SKM-1 treated with dmso at 0.1 percent for 144 hours (cell line): ENCODE measurements around the gene OXCT1.
"Not testable (repeated sequence)": the region's sequence is repeated elsewhere in the genome, so short reads cannot be mapped to it uniquely, and the experiment has no call there.

Experiments used
- DNase-seq: peaks from one replicate; lab custom pipeline; 2025; ENCODE audit not compliant: unreplicated experiment; lab: John Stamatoyannopoulos, UW

The OXCT1 gene

DNA sequence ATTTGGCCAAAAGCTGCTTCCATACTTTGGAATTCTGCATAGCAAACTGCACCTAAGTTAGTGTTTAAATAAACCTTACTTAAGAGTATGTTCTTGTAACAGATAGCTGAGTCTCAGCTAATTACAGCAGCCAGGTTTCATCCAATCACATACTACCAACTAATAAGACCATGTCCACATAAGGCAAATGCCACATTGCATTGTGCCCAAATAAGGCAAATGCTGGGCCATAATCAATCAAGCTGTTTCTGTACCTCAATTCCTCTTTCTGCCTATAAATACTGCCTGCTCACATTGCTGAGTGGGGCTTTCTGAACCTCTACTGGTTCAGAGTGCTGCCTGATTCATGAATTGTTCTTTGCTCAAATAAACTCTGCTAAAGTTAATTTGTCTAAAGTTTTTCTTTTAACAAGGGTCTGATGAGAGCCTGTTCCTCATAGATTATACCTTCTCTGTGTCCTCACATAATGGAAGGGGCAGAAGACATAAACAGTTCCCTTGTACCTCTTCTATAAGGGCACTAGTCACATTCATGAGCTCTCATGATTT, 4.4 kb upstream of the OXCT1 start:
- no peak for DNase-seq

- DNase-seq, result no peak
These were observed 1.6 kb upstream of the OXCT1 start for GRCh38 chr5:41871852-41872251.

GRCh38 chr5:41870627-41871048, 413 bp upstream of the OXCT1 start:
- no peak for DNase-seq

DNA sequence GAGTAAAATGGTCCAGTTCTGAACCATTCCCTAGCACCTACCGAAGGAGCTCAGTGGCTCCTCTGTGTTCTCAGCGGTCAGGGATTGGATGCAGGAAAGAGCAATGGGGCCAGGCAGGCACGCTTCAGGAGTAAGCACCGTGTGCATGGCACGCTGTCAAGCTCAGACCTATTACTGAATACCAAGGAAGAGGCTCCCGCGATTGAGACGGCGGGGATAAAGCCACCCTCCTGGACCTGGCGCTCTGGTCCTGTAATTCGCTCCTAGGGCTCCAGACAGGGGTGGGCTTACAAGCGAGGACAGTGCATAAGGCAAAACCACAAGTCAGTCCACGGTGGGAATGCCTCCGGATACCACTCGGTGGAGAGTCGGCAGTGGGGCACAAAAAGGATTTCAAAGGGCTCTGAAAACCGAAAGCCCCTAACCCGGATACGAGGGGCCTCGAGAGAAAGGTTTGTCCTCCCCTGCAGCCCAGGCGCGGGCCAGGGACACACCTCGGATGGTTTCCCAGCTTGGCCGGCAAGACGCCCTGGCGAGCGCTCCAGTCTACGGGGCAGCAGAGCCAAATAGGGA, 988 bp downstream of the OXCT1 start:
- peak; percentile 6 for DNase-seq

DNA sequence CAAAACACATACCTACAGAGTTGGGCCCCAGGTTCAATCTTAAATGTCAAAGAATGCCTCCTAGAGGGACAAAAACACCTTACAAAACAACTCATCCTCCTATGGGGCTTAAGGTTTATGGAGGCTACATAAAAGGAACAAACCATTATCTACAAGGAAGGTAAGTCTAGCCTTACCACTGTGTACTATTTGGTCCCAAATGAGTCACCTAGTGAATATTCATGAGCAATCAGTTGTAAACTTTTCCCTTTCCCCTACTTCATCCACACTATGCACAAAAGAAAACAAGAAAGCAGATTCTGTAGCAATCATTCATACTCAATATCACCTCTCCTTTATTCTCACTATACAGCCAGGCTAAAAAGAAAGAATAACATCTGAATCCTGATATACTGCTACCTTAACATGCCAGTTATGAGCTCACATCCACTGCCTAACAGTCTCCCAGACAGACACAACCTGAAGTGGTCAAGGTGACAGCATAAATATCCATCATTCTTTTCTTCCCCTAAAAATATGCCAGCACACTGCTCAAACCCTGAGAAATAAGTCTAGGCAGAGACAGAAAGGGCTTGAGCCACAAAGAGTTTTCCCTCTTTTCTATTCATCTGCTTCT, 6.2 kb downstream of the OXCT1 start:
- no peak for DNase-seq

GRCh38 chr5:41858890-41859289, 11.3 kb downstream of the OXCT1 start:
- no peak for DNase-seq

DNA sequence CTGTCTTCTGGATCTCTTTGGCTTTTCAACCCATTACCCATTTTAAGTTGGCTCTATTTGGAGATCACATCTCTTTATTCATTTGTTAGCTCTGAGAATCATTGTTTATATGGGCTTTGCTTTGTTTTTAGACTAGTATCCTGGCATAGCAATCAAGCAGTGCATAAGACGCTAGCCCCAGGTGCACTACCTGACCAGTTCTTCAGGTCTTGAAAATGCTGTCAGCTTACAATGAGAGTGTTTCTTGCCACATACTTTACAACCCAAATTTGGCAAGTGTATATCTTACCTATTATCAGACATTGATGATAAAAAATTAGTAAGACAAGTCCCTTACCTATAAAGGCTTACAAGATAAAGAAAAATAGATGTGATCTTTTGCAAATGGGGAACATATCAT, 12.2 kb downstream of the OXCT1 start:
- DNase-seq, result no peak

GRCh38 chr5:41856644-41857491, 13.4 kb downstream of the OXCT1 start:
- peak; percentile 64 for DNase-seq

DNA sequence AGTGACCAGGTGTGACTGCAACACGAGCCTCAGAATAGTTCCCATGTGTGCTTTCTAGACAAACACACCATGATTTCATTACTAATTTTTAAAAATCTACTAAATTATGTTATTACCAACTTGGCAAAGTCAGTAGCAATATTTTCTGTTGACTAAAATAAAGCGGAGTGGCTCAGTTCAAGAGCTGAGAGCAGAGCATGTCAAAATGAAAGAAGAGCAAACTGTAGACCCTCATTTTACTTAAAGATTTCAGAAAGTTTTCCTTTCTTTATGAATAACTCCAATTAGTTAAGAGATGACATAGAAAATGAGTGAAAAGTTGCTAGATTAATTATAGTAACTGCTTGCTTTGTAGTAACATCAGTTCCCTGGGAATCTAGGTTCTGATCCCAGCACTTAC, 17.9 kb downstream of the OXCT1 start:
- DNase-seq, result no peak

DNA sequence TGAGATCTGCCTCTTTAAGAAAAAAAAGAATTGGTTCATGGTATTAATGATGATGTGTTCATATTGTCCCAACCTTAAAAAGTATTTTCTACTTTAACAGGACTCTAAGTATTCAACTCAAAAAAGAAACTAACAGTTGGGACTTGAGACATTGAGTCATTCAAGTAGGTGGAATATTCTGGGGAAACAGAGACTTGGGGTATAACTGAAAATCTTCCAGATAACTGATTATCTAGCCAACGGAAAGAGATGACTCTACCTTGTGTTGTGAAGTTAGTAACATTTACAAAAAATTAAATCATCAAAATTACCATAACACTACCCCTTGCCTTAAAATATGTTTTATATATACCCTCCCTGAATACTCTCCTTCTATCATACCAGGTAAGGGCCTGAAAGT, 19.1 kb downstream of the OXCT1 start:
- no peak for DNase-seq

DNA sequence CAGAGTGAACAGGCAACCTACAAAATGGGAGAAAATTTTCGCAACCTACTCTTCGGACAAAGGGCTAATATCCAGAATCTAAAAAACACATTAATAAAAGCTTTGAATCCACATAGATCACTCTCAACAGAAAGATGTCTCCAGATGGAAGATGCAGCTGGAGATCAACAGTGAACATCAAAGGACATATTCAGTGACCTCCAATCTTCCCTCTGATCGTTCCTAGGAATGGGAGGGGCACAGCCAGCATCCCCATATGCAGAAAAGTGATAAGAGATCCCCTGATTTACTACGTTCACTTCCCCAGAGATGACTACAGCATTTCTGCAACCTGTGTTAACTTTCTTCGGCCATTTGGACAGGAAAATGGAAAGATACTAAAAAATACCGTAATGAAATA, 21.2 kb downstream of the OXCT1 start:
- no peak for DNase-seq

GRCh38 chr5:41845751-41846150, 24.5 kb downstream of the OXCT1 start:
- not testable (repeated sequence) for DNase-seq

DNA sequence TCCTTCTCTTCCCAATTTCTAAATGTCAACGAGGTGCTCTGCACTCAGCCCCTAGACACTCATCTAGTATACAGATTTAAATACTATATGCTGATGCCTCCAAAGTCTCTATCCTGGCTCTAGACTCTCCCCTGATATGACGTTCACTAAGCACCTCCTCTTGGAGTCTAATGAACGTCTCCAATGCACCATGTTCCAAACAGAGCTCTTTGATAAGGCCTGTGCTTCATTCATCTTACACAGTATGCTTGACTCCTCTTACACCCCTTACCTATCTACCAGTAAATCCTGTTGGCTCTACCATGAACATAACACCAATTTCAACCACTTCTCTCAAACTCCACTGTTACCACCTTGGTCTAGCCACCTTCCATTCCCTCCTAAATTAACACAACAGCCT, 25.7 kb downstream of the OXCT1 start:
- DNase-seq, result no peak

- peak; percentile 21 for DNase-seq
These were observed 26.5 kb downstream of the OXCT1 start for GRCh38 chr5:41843456-41844370.

GRCh38 chr5:41842777-41843176, 27.4 kb downstream of the OXCT1 start:
- no peak for DNase-seq

DNA sequence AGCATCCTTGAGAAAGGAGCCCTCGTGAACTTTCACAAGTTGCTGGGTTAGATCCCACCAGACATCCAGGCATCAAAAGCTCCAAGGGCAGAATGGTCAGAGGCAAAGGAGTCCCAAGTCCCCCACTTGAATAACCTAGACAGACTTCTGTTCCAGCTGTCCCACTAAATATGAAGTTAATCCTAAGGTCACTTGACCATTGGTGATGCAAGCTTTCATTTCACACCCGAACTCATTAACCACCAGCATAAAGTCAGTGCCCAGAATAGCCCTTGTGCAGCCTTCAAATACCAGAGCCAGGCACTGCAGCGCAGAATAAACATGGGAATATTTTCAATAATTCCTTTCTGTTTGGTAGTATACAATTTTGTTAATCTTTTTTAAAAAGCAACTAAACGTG, 28.9 kb downstream of the OXCT1 start:
- no peak for DNase-seq

GRCh38 chr5:41840251-41840650, 30.0 kb downstream of the OXCT1 start:
- no peak for DNase-seq

GRCh38 chr5:41837793-41838192, 32.4 kb downstream of the OXCT1 start:
- no peak for DNase-seq

DNA sequence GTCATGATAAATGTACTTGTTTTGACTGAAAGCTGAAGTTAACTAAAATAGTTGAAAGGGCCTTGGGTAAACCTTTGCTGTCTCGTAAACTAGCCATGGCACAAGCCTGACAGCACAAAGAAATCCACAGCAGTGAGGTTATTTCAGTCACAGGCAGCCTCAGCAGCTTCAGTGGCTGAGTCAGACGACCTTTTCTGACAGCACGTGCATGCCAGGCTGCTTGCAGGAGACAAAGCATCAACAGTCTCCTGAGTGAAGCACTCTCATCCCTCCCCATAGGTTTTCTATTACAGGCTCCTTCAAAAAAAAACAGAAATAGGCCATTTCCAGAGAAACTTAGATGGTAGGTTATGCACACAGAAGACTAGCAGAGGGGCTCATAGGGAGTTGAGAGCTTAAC, 34.6 kb downstream of the OXCT1 start:
- no peak for DNase-seq

- no peak for DNase-seq
These were observed 35.7 kb downstream of the OXCT1 start for GRCh38 chr5:41834506-41834905.

- no peak for DNase-seq
These were observed 37.8 kb downstream of the OXCT1 start for GRCh38 chr5:41832430-41832829.
